ENCODE data around the gene COX17.

COX17 gene

DNA sequence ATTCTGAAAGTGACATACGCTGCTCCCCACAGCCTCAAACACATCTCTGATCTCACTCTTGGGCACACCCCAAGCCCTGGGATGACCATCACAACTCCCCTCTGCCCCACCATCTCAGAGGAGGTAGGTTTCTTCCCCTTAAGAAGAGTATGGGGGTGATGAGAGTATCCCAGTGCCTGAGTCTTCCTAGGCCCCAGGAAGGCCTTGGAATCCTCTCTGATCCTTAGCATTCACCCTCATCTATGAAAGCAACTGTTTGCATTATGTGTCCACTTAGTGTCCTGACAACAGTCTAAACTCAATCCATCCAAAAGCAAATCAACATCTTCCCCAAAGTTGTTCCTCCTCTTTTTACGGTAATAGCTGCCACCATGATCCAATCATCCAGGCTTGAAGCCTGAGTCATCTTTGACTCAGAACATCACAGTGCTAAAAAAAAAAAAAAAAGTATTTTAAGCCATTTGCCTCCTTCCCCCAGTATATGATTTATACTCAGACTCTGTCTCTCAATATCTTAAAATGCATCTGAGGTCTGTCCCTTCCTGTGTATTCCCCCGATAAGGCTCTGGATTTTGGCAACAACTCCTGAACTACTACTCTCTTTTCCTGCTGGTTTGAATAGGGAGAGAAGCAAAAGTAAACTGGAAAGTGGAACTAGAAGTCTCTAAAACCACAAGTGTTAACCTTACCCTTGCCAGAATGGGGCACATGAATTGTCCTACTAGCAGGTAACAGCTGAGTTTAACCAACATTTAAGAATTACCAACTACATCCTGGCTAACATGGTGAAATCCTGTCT, 39.3 kb downstream of the COX17 start:
- no peak for TF ChIP-seq CTCF (IDR thresholded peaks at IDR 0.05; ENCODE audit: low read depth, low read length, missing control alignments)
- no peak overlapping the region; the same call in 1 of the 2 replicates for H3K4me3 ChIP-seq (ENCODE audit: low read depth, low read length)
- no peak for DNase-seq (ENCODE audit: low read depth)

GRCh38 chr3:119636891-119637611, 40.2 kb downstream of the COX17 start:
- no peak overlapping the region for H3K4me3 ChIP-seq (ENCODE audit: low read depth, low read length)
- no peak for DNase-seq (ENCODE audit: low read depth)
- no peak for TF ChIP-seq CTCF (IDR thresholded peaks at IDR 0.05; ENCODE audit: low read depth, low read length, missing control alignments)

DNA sequence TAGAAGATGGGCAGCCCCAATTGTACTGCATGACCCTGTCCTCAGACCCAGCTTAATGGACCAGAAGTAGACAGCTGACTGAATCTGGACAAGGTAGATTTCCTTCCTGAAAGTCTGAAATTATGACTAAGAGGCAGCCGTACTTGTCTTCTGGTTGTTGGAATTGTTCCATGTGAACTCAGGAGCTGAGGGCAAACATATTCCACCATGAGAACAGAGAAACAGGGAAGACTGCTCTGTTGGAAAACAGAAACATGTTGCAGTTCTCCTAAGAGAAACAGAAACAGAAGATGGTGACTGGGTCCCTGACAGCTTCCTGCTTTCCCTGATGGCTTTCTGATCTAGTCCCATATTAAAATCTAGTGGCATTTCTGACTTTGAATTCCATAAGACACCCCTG, 41.0 kb downstream of the COX17 start:
- no peak for TF ChIP-seq CTCF (IDR thresholded peaks at IDR 0.05; ENCODE audit: low read depth, low read length, missing control alignments)
- no peak overlapping the region for H3K4me3 ChIP-seq (ENCODE audit: low read depth, low read length)
- DNase-seq (ENCODE audit: low read depth): no peak

DNA sequence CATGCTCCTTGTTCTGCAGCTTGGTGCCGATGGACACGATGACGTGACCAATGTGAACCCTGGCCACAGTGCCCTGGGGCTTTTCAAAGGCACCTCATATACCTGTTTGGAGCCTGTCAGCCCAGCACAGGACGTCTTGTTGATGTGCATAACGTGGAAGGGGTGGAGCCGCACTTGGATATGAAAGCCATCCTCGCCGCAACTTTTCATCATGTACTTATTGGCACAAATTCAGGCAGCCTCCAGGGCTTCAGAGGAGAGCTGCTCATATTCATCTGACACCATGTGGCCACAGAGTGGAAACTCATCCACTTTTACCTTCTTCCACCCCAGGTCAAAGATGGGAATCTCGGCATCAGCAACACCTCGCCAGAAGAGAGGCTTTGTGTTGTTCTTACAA, 41.5 kb downstream of the COX17 start:
- no peak for TF ChIP-seq CTCF (IDR thresholded peaks at IDR 0.05; ENCODE audit: low read depth, low read length, missing control alignments)
- DNase-seq (ENCODE audit: low read depth): no peak
- H3K4me3 ChIP-seq (ENCODE audit: low read depth, low read length): no peak overlapping the region

GRCh38 chr3:119632829-119633228, 44.4 kb downstream of the COX17 start:
- no peak overlapping the region for H3K4me3 ChIP-seq (ENCODE audit: low read depth, low read length)
- no peak for DNase-seq (ENCODE audit: low read depth)
- no peak for TF ChIP-seq CTCF (IDR thresholded peaks at IDR 0.05; ENCODE audit: low read depth, low read length, missing control alignments)

- no peak for TF ChIP-seq CTCF (IDR thresholded peaks at IDR 0.05; ENCODE audit: low read depth, low read length, missing control alignments)
- DNase-seq (ENCODE audit: low read depth): no peak
- no peak overlapping the region for H3K4me3 ChIP-seq (ENCODE audit: low read depth, low read length)
These were observed 45.0 kb downstream of the COX17 start for GRCh38 chr3:119632216-119632615.

Measured in GM12864 (cell line).